Epithelial cell of esophagus (primary cell): ENCODE measurements around the gene GFM1.

Experiments
- DNase-seq: peaks from one replicate; pipeline ENCODE4 v3.0.0; 2010; ENCODE audit warnings: low read depth
- H3K4me3 ChIP-seq: 2 replicates; pipeline ENCODE4 v1.5.1; 2011; ENCODE audit warnings: mild to moderate bottlenecking, low read length, control low read depth
- CTCF ChIP-seq: IDR thresholded peaks from 2 replicates; pipeline ENCODE4 v1.5.1; 2011; ENCODE audit warnings: low read depth, mild to moderate bottlenecking, low read length, control low read depth, inconsistent platforms; ENCODE audit not compliant: insufficient read depth; ENCODE audit errors: missing control alignments

The GFM1 gene

DNA sequence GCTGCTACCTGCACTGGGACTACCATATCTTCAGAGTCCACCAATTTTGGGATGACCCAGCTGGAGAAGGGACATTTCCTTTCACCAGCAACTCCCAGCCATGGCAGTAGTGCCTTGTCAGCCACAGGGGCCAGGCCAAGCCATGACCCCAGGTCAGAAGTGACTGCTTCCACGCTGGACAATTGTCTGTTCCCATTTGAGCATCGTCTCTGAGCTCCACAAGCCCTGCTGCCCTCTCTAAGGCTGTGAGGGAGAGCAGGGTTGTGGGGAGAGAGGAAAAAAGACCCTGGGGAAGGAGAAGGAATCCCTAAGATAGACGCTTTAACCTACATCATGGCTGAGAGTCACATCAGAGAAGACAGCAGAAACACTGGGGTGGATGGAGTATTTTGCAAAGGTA is 95.3 kb downstream of the GFM1 start:
- TF ChIP-seq CTCF: no peak
- DNase-seq: no peak
- H3K4me3 ChIP-seq: no peak overlapping the region
